Measurements from ENCODE around the gene ADAT3.

GRCh38 chr19:1910177-1910576 lies 5.0 kb downstream of the ADAT3 start:
- TF ChIP-seq, protein P1, sequence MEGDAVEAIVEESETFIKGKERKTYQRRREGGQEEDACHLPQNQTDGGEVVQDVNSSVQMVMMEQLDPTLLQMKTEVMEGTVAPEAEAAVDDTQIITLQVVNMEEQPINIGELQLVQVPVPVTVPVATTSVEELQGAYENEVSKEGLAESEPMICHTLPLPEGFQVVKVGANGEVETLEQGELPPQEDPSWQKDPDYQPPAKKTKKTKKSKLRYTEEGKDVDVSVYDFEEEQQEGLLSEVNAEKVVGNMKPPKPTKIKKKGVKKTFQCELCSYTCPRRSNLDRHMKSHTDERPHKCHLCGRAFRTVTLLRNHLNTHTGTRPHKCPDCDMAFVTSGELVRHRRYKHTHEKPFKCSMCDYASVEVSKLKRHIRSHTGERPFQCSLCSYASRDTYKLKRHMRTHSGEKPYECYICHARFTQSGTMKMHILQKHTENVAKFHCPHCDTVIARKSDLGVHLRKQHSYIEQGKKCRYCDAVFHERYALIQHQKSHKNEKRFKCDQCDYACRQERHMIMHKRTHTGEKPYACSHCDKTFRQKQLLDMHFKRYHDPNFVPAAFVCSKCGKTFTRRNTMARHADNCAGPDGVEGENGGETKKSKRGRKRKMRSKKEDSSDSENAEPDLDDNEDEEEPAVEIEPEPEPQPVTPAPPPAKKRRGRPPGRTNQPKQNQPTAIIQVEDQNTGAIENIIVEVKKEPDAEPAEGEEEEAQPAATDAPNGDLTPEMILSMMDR (IDR thresholded peaks at IDR 0.05; ENCODE audit: low read depth, low read length) = no peak
- TF ChIP-seq POLR2A (IDR thresholded peaks at IDR 0.05; ENCODE audit: extremely low read depth, insufficient read length) = no peak

Data from NB4 (cell line).